MM.1S (cell line): Measurements from ENCODE around the gene ZBTB7C.

Source experiments
- DNase-seq: peaks from one replicate; pipeline ENCODE4 v3.0.0-alpha.2; 2015
- H2AFZ ChIP-seq: fragments of 300-600 bp; sonication (generic); 2 replicates; pipeline ENCODE4 v1.6.0; 2016; ENCODE audit warnings: antibody characterized with exemption, low read length
- H3F3A ChIP-seq: fragments of 300-600 bp; sonication (generic); 2 replicates; pipeline ENCODE4 v1.6.1; 2016; ENCODE audit warnings: mild to moderate bottlenecking, antibody characterized with exemption, low read length, moderate library complexity, mixed read lengths; ENCODE audit not compliant: insufficient read depth
- H3K27ac ChIP-seq: fragments of 300-600 bp; sonication (generic); 2 replicates; pipeline ENCODE4 v1.5.1; 2016; ENCODE audit warnings: mild to moderate bottlenecking, low read length
- H3K27me3 ChIP-seq: fragments of 300-600 bp; sonication (generic); replicated peaks from 2 replicates; pipeline ENCODE4 v1.6.0; 2016; ENCODE audit warnings: low read length; ENCODE audit not compliant: insufficient read depth
- H3K36me3 ChIP-seq: fragments of 300-600 bp; sonication (generic); replicated peaks from 2 replicates; pipeline ENCODE4 v1.6.1; 2016; ENCODE audit warnings: mild to moderate bottlenecking, low read length, mixed read lengths; ENCODE audit not compliant: insufficient read depth
- H3K4me1 ChIP-seq: fragments of 300-600 bp; sonication (generic); 2 replicates; pipeline ENCODE4 v1.6.1; 2016; ENCODE audit warnings: low read length, mixed read lengths
- H3K4me2 ChIP-seq: fragments of 300-600 bp; sonication (generic); 2 replicates; pipeline ENCODE4 v1.6.0; 2016; ENCODE audit warnings: low read depth, low read length
- H3K4me3 ChIP-seq: fragments of 300-600 bp; sonication (generic); 2 replicates; pipeline ENCODE4 v1.5.1; 2016; ENCODE audit warnings: low read length, mixed read lengths
- H3K79me2 ChIP-seq: fragments of 300-600 bp; sonication (generic); 2 replicates; pipeline ENCODE4 v1.6.1; 2016; ENCODE audit warnings: mixed run types, low read length, mixed read lengths
- H3K9ac ChIP-seq: fragments of 300-600 bp; sonication (generic); 2 replicates; pipeline ENCODE4 v1.6.1; 2016; ENCODE audit warnings: low read length, mixed read lengths
- H3K9me2 ChIP-seq: fragments of 300-600 bp; sonication (generic); replicated peaks from 2 replicates; pipeline ENCODE4 v1.6.1; 2016; ENCODE audit warnings: mild to moderate bottlenecking, low read length, mixed read lengths; ENCODE audit not compliant: insufficient read depth
- H3K9me3 ChIP-seq: fragments of 300-600 bp; sonication (generic); replicated peaks from 2 replicates; pipeline ENCODE4 v1.6.1; 2016; ENCODE audit warnings: mild to moderate bottlenecking, low read length, mixed read lengths; ENCODE audit not compliant: insufficient read depth
- H4K20me1 ChIP-seq: fragments of 300-600 bp; sonication (generic); 2 replicates; pipeline ENCODE4 v1.6.1; 2016; ENCODE audit warnings: mild to moderate bottlenecking, low read length, moderate library complexity, mixed read lengths; ENCODE audit not compliant: insufficient read depth
- CTCF ChIP-seq: fragments of 300-600 bp; sonication (generic); IDR thresholded peaks from 2 replicates; pipeline ENCODE4 v1.5.1; 2016; ENCODE audit warnings: antibody characterized with exemption, low read length, mixed read lengths
- EZH2 ChIP-seq: fragments of 300-600 bp; sonication (generic); optimal IDR thresholded peaks from 2 replicates; pipeline ENCODE3; 2017; ENCODE audit warnings: low read depth, mild to moderate bottlenecking, antibody characterized with exemption, low read length, mixed read lengths
- EZH2phosphoT487 ChIP-seq: fragments of 300-600 bp; sonication (generic); IDR thresholded peaks from 2 replicates; pipeline ENCODE4 v1.6.1; 2018; ENCODE audit warnings: antibody characterized with exemption, low read length

Gene ZBTB7C

GRCh38 chr18:48073211-48073930, 335.8 kb downstream of the ZBTB7C start:
- DNase-seq = no peak
- no peak overlapping the region for H3K27ac ChIP-seq
- H3F3A ChIP-seq = no peaks in the 10 kb centered on the region
- no peaks in the 10 kb centered on the region for H3K4me1 ChIP-seq
- H3K9me2 ChIP-seq = no peaks in the 10 kb centered on the region
- no peaks in the 10 kb centered on the region for H3K27me3 ChIP-seq
- H2AFZ ChIP-seq = no peak overlapping the region
- H3K9me3 ChIP-seq = no peaks in the 10 kb centered on the region
- H3K9ac ChIP-seq = no peak overlapping the region
- H3K4me3 ChIP-seq = no peak overlapping the region
- TF ChIP-seq CTCF (no peak), EZH2 (no peak), EZH2phosphoT487 (no peak)
- H3K36me3 ChIP-seq = no peaks in the 10 kb centered on the region
- H3K79me2 ChIP-seq = no peaks in the 10 kb centered on the region
- no peaks in the 10 kb centered on the region for H4K20me1 ChIP-seq
- no peak overlapping the region for H3K4me2 ChIP-seq

GRCh38 chr18:48072428-48073204, 336.6 kb downstream of the ZBTB7C start:
- Histone ChIP-seq H3K36me3 (no peaks in the 10 kb centered on the region), H3K27me3 (no peaks in the 10 kb centered on the region), H3K79me2 (no peaks in the 10 kb centered on the region), H3K9me2 (no peaks in the 10 kb centered on the region), H4K20me1 (no peaks in the 10 kb centered on the region), H3K4me1 (no peaks in the 10 kb centered on the region), H3F3A (no peaks in the 10 kb centered on the region), H3K27ac (no peak overlapping the region), H3K9ac (no peak overlapping the region), H3K9me3 (no peaks in the 10 kb centered on the region), H2AFZ (no peak overlapping the region), H3K4me3 (no peak overlapping the region), H3K4me2 (no peak overlapping the region)
- DNase-seq = no peak
- TF ChIP-seq CTCF (no peak), EZH2 (no peak), EZH2phosphoT487 (no peak)

- DNase-seq = no peak
- Histone ChIP-seq H3K9me2 (no peaks in the 10 kb centered on the region), H3F3A (no peaks in the 10 kb centered on the region), H3K9me3 (no peaks in the 10 kb centered on the region), H4K20me1 (no peaks in the 10 kb centered on the region), H3K4me1 (no peaks in the 10 kb centered on the region), H3K4me3 (no peak overlapping the region), H3K36me3 (no peaks in the 10 kb centered on the region), H3K4me2 (no peak overlapping the region), H3K9ac (no peak overlapping the region), H2AFZ (no peak overlapping the region), H3K27me3 (no peaks in the 10 kb centered on the region), H3K79me2 (no peaks in the 10 kb centered on the region), H3K27ac (no peak overlapping the region)
- no peak for TF ChIP-seq EZH2
- no peak for TF ChIP-seq CTCF
- no peak for TF ChIP-seq EZH2phosphoT487
Measured at GRCh38 chr18:48068916-48069445, 340.2 kb downstream of the ZBTB7C start.
